GM12878 (cell line): ENCODE measurements around the gene CDK16. TPM values are rescaled to one million over a fixed set of nuclear protein-coding genes. Genes with fewer than 3 reads are reported as not detected.

ENCODE experiments used
- ATAC-seq: fragments of 200-7000 bp; cut with Tn5 transposase; 3 replicates; pipeline ENCODE4 v1.9.1; 2020; ENCODE audit warnings: mild to moderate bottlenecking, moderate library complexity
- BruUV-seq: library from RNA; stranded (reverse); fragments of 400-500 nt; replicated peaks from 2 replicates; lab custom pipeline; 2021; lab: Mats Ljungman, UMichigan
- CTCF ChIA-PET: fragments of 300-600 bp; sonication (Branson Sonifier 250); formaldehyde crosslinking; extraction: SDS; loops from one replicate; lab custom pipeline; 2021; ENCODE audit warnings: inconsistent platforms; lab: Yijun Ruan, JAX
- POLR2A ChIA-PET: fragments of 350-600 bp; formaldehyde crosslinking; extraction: SDS; loops from one replicate; lab custom pipeline; 2021; ENCODE audit warnings: inconsistent platforms; lab: Charles Lee
- RAD21 ChIA-PET: fragments of 300-600 bp; sonication (Branson Sonifier 250); formaldehyde crosslinking; loops from one replicate; lab custom pipeline; 2023; ENCODE audit warnings: antibody characterized with exemption; ENCODE audit not compliant: unreplicated experiment; lab: Charles Lee
- SMC1A ChIA-PET: fragments of 300-600 bp; sonication (Branson Sonifier 250); formaldehyde crosslinking; loops from one replicate; lab custom pipeline; 2023; ENCODE audit not compliant: unreplicated experiment, uncharacterized antibody; lab: Charles Lee
- DNase-seq: peaks from one replicate; pipeline ENCODE4 v3.0.0-alpha.2; 2011; ENCODE audit warnings: low read depth, low spot score
- FAIRE-seq: peaks from 3 replicates; lab custom pipeline; 2011; peaks lifted over from hg19 to GRCh38; lab: Jason Lieb, UNC
- H2AFZ ChIP-seq: 2 replicates; pipeline ENCODE4 v1.6.0; 2011; ENCODE audit warnings: low read depth, low read length, control low read depth; ENCODE audit not compliant: control insufficient read depth
- H3K27ac ChIP-seq: 2 replicates; pipeline ENCODE4 v1.5.1; 2011; ENCODE audit warnings: control low read depth; ENCODE audit not compliant: control insufficient read depth, insufficient read depth
- H3K27me3 ChIP-seq, 2 experiments: replicated peaks in 1 of 2; 2 replicates each; pipeline versions ENCODE4 v1.6.0 to v1.6.1; 2011; ENCODE audit warnings: low read length in 1 of 2; ENCODE audit not compliant: control insufficient read depth in 2 of 2, insufficient read depth in 2 of 2
- H3K36me3 ChIP-seq, 2 experiments: 2 replicates each; pipeline ENCODE4 v1.5.1; 2011; ENCODE audit warnings: low read length in 1 of 2; ENCODE audit not compliant: control insufficient read depth in 2 of 2, insufficient read depth in 2 of 2
- H3K4me1 ChIP-seq: 2 replicates; pipeline ENCODE4 v1.6.1; 2011; ENCODE audit warnings: mild to moderate bottlenecking, low read length, moderate library complexity, mixed read lengths; ENCODE audit not compliant: control insufficient read depth, insufficient read depth
- H3K4me2 ChIP-seq: 2 replicates; pipeline ENCODE4 v1.6.0; 2011; ENCODE audit warnings: control low read depth; ENCODE audit not compliant: control insufficient read depth, insufficient read depth
- H3K4me3 ChIP-seq: fragments of 200-600 bp; sonication (generic); 2 replicates; pipeline ENCODE4 v1.5.1; 2016
- H3K79me2 ChIP-seq: 2 replicates; pipeline ENCODE4 v1.6.0; 2011; ENCODE audit warnings: low read length; ENCODE audit not compliant: control insufficient read depth, insufficient read depth
- H3K9ac ChIP-seq: 2 replicates; pipeline ENCODE4 v1.8.0; 2011; ENCODE audit warnings: low read length, control low read depth, mixed read lengths; ENCODE audit not compliant: control insufficient read depth, insufficient read depth
- H3K9me3 ChIP-seq: replicated peaks from 3 replicates; pipeline ENCODE4 v1.5.1; 2011; ENCODE audit warnings: mild to moderate bottlenecking, low read length; ENCODE audit not compliant: control insufficient read depth, insufficient read depth
- H4K20me1 ChIP-seq: 2 replicates; pipeline ENCODE4 v1.6.0; 2011; ENCODE audit not compliant: control insufficient read depth, insufficient read depth
- ASH2L ChIP-seq: fragments of 300-600, 200-600 bp; sonication (generic); IDR thresholded peaks from 2 replicates; pipeline ENCODE4 v1.6.1; 2017; ENCODE audit warnings: low read depth, mild to moderate bottlenecking, borderline replicate concordance
- BMI1 ChIP-seq: fragments of 450-650 bp; IDR thresholded peaks from 2 replicates; pipeline ENCODE4 v1.6.1; 2016; ENCODE audit warnings: mild to moderate bottlenecking, moderate library complexity, borderline replicate concordance
- CHD1 ChIP-seq: IDR thresholded peaks from 2 replicates; pipeline ENCODE4 v1.6.1; 2012; ENCODE audit warnings: low read depth, low read length, improper control_type of control experiment
- CREB1 ChIP-seq: IDR thresholded peaks from 2 replicates; pipeline ENCODE4 v1.6.1; 2012; ENCODE audit warnings: low read depth, mild to moderate bottlenecking, inconsistent platforms
- CREM ChIP-seq: IDR thresholded peaks from 2 replicates; pipeline ENCODE4 v1.6.1; 2014; ENCODE audit warnings: antibody characterized with exemption, low read depth
- FOXM1 ChIP-seq: IDR thresholded peaks from 2 replicates; pipeline ENCODE4 v1.6.1; 2012; ENCODE audit warnings: low read depth, mild to moderate bottlenecking, inconsistent platforms, low read length, moderate library complexity
- IKZF2 ChIP-seq, 2 experiments: fragments of 450-650 bp; IDR thresholded peaks; 2 replicates each; pipeline ENCODE4 v1.6.1; 2017; ENCODE audit warnings: mild to moderate bottlenecking in 2 of 2, moderate library complexity in 2 of 2
- KLF5 ChIP-seq: fragments of 450-650 bp; IDR thresholded peaks from 2 replicates; pipeline ENCODE4 v1.6.1; 2014; ENCODE audit warnings: mild to moderate bottlenecking; ENCODE audit not compliant: partially characterized antibody
- LARP7 ChIP-seq: fragments of 450-650 bp; IDR thresholded peaks from 2 replicates; pipeline ENCODE4 v1.6.1; 2017; ENCODE audit warnings: mild to moderate bottlenecking
- MYB ChIP-seq: fragments of 150-350 bp; IDR thresholded peaks from 2 replicates; pipeline ENCODE4 v1.6.1; 2014; ENCODE audit warnings: mild to moderate bottlenecking, low read depth, low read length, borderline replicate concordance
- NR2F1 ChIP-seq: fragments of 450-650 bp; conservative IDR thresholded peaks from 2 replicates; pipeline ENCODE4 v1.6.1; 2017; ENCODE audit warnings: mild to moderate bottlenecking
- TCF12 ChIP-seq: IDR thresholded peaks from 2 replicates; pipeline ENCODE4 v1.6.1; 2011; ENCODE audit warnings: low read depth, mild to moderate bottlenecking, low read length
- ZNF217 ChIP-seq: fragments of 450-650 bp; IDR thresholded peaks from 2 replicates; pipeline ENCODE4 v1.6.1; 2017; ENCODE audit warnings: antibody characterized with exemption, mild to moderate bottlenecking
- ZSCAN29 ChIP-seq: fragments of 450-650 bp; IDR thresholded peaks from 2 replicates; pipeline ENCODE4 v1.6.1; 2017; ENCODE audit warnings: mild to moderate bottlenecking, moderate library complexity
- WGBS: methylation state at CpG from one replicate; pipeline ENCODE4 v1.1.6; 2016; ENCODE audit warnings: low lambda C conversion rate; ENCODE audit not compliant: insufficient replicate concordance, insufficient coverage; ENCODE audit errors: missing lambda C conversion rate; 5-methylcytosine and 5-hydroxymethylcytosine counted together
- in situ Hi-C: fragments of 300-500 bp; cut with MboI; formaldehyde crosslinking; loops from 9 replicates; pipeline ENCODE4 v1.14.3; 2018; ENCODE audit warnings: mixed read lengths
- intact Hi-C: fragments of 100-400 bp; cut with micrococcal nuclease; formaldehyde crosslinking; loops from one replicate; pipeline ENCODE4 v1.14.2; 2022; ENCODE audit not compliant: unreplicated experiment
- polyA plus RNA-seq, 11 experiments: library from polyadenylated mRNA; depleted of rRNA in 4 of 11; unstranded in 6 of 11; stranded (reverse) in 5 of 11; fragments of >200 nt; fragmentation: Nextera tagmentation in 4 of 11; fragmentation: Illumina TruSeq in 1 of 11; extraction: Ambion mirVana in 4 of 11; extraction: Trizol in 1 of 11; gene quantifications; 1 replicate in 1 of 11; 2 replicates in 10 of 11; pipeline versions ENCODE4 v1.2.1 to v1.2.3, GENCODE V29; 2011 to 2016; ENCODE audit warnings: inconsistent platforms in 2 of 11, missing spikeins in 2 of 11, low read depth in 1 of 11
- total RNA-seq, 4 experiments: library from RNA; depleted of rRNA in 3 of 4; stranded (reverse); fragments of >200 nt in 3 of 4; fragmentation: Illumina TruSeq in 1 of 4; extraction: Trizol in 1 of 4; gene quantifications; 2 replicates each; pipeline versions ENCODE4 v1.2.1 to v1.2.3, GENCODE V29; 2013 to 2021
- TF ChIP-seq, protein P1 (sequence below): fragments of 150-350 bp; IDR thresholded peaks from 2 replicates; pipeline ENCODE4 v1.6.1; 2014; ENCODE audit warnings: mild to moderate bottlenecking, low read depth, low read length
- TF ChIP-seq, protein P2 (sequence below): IDR thresholded peaks from 2 replicates; pipeline ENCODE4 v1.6.1; 2012; ENCODE audit warnings: low read depth, low read length, improper control_type of control experiment
- TF ChIP-seq, protein P3 (sequence below): IDR thresholded peaks from 2 replicates; pipeline ENCODE4 v1.6.1; 2011; ENCODE audit warnings: mild to moderate bottlenecking, low read depth, low read length, moderate library complexity; ENCODE audit not compliant: insufficient replicate concordance

CDK16 gene
- total and polyA plus RNA-seq, 10 of the 15 experiments (the other 5 are each of a cell fraction or from before 2014, with no cell fraction given) = 2.4 to 75.1 (median 48.2) TPM

DNA sequence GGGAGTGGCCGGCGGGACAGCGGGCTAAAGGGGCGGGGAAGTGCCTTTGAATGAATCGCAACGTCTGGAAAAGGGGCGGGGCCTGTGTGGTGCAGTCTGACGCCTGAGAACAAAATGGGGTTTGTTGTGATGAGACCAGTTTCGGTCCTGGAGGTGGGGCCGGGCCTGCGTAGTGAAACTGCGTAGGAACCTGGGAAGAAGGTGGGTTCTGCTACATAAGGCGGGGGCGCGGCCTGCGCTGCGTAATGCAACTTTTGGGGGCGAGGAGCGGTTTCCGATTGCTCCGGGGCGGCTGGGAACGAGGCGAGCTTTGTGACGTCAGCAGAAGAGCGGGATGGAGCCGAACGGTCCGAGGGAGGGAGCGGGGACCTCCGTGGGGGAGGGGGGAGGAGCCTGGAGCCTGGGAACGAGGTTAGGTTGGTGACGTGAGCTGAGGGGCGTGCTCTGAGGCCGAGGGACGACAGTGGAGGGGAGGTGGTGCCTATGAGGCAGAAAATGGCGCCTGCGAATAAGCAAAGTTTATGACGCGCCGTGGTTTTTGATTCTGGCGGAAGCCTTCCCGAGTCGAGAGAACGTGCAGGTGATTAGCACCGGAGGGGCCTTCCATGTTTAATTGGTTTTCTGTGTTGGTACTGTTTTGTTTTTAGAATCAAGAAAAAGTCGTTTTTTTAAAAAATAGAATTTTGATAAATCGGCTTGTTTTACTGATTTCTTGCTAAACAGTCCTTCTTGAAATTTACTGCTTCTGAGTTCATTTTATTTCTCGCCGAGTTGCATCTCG lies 15.0 kb downstream of the CDK16 start:
- no peaks in the 10 kb centered on the region for H3K27me3 ChIP-seq
- in situ Hi-C loops = no loop called here
- POLR2A ChIA-PET = interaction anchor here (0.6 to 2.7 kb wide), 9 partner anchors 16 to 1451 kb away, joined by 3 to 29 read pairs (median 4); partner anchors contain the start of genes CDK16, NDUFB11 and RBM10
- peaks cover 16% of the 10 kb centered on the region for H3K79me2 ChIP-seq
- RAD21 ChIA-PET = interaction anchor here (0.6 to 2.4 kb wide), 4 partner anchors 16 to 673 kb away, joined by 4 to 9 read pairs (median 6); partner anchors contain the start of gene CDK16
- H3K9ac ChIP-seq = peak overlapping the region; percentile 76
- no peaks in the 10 kb centered on the region for H4K20me1 ChIP-seq
- H3K4me1 ChIP-seq = no peaks in the 10 kb centered on the region
- WGBS = 40% methylated on average over 33 of the region's 51 CpGs
- peak overlapping the region; percentile 68; the same call in 1 of the 2 replicates for H3K4me3 ChIP-seq
- FAIRE-seq (peak; percentile 97), DNase-seq (peak; percentile 87), ATAC-seq (peak; percentile 88)
- intact Hi-C loops = loop anchor here (2.0 to 5.0 kb wide), 2 partner anchors 129 to 249 kb away; partner anchors contain the start of gene ZNF41
- H3K36me3 ChIP-seq = peaks cover under 1 to 5% of the 10 kb centered on the region in 2 experiments; a peak in 2 of 4 replicates
- peak overlapping the region; percentile 79 for H3K27ac ChIP-seq
- H2AFZ ChIP-seq = peak overlapping the region; percentile 16; the same call in 1 of the 2 replicates
- H3K4me2 ChIP-seq = peak overlapping the region; percentile 26; the same call in 1 of the 2 replicates
- CTCF ChIA-PET = no interaction called here
- no TSS peak for BruUV-seq
- H3K9me3 ChIP-seq = no peaks in the 10 kb centered on the region
- SMC1A ChIA-PET = interaction anchor here (1.3 to 1.6 kb wide), 2 partner anchors 16 to 151 kb away, joined by 3 to 6 read pairs; no protein-coding TSS in a partner anchor
- TF ChIP-seq KLF5 = no peak
- TF ChIP-seq, protein P1, sequence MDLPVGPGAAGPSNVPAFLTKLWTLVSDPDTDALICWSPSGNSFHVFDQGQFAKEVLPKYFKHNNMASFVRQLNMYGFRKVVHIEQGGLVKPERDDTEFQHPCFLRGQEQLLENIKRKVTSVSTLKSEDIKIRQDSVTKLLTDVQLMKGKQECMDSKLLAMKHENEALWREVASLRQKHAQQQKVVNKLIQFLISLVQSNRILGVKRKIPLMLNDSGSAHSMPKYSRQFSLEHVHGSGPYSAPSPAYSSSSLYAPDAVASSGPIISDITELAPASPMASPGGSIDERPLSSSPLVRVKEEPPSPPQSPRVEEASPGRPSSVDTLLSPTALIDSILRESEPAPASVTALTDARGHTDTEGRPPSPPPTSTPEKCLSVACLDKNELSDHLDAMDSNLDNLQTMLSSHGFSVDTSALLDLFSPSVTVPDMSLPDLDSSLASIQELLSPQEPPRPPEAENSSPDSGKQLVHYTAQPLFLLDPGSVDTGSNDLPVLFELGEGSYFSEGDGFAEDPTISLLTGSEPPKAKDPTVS = no peak
- no peak for TF ChIP-seq ZSCAN29
- no peak for TF ChIP-seq NR2F1
- no peak for TF ChIP-seq BMI1
- TF ChIP-seq, protein P2, sequence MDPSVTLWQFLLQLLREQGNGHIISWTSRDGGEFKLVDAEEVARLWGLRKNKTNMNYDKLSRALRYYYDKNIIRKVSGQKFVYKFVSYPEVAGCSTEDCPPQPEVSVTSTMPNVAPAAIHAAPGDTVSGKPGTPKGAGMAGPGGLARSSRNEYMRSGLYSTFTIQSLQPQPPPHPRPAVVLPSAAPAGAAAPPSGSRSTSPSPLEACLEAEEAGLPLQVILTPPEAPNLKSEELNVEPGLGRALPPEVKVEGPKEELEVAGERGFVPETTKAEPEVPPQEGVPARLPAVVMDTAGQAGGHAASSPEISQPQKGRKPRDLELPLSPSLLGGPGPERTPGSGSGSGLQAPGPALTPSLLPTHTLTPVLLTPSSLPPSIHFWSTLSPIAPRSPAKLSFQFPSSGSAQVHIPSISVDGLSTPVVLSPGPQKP = no peak
- TF ChIP-seq LARP7 = no peak
- no peak for TF ChIP-seq FOXM1
- TF ChIP-seq MYB = no peak
- TF ChIP-seq IKZF2 (IDR thresholded peaks at IDR 0.05) = peak; percentile 40 to 58; a peak in 2 of 4 replicates
- TF ChIP-seq CREM = peak; percentile 91
- TF ChIP-seq CHD1 = peak; percentile 90
- TF ChIP-seq TCF12 = 0 out of 2 replicates have a peak, but pooled peaks have one; percentile 30
- TF ChIP-seq, protein P3, sequence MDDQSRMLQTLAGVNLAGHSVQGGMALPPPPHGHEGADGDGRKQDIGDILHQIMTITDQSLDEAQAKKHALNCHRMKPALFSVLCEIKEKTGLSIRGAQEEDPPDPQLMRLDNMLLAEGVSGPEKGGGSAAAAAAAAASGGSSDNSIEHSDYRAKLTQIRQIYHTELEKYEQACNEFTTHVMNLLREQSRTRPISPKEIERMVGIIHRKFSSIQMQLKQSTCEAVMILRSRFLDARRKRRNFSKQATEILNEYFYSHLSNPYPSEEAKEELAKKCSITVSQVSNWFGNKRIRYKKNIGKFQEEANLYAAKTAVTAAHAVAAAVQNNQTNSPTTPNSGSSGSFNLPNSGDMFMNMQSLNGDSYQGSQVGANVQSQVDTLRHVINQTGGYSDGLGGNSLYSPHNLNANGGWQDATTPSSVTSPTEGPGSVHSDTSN = no peak
- TF ChIP-seq CREB1 = peak; percentile 94
- TF ChIP-seq ASH2L = no peak
- TF ChIP-seq ZNF217 = no peak
